ENCODE results near the gene RNF150.

DNA sequence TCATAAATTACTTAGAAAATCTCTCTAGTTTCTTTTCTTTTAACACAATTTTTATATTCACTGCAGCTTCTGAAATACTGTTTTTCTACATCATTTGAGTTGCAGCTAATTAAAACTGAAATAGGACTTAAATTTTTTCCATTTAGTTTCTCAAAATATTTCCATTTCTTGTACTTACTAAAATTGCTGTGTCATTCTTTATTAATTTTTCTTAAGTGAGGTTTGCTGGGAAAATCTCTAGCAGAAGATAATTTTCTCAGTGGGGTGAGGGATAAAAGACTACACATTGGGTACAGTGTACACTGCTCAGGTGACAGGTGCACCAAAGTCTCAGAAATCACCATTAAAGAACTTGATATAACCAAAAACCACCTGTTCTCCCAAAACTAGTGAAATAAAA lies 57.7 kb downstream of the RNF150 start:
- no peak for TF ChIP-seq POLR2AphosphoS5 (IDR thresholded peaks at IDR 0.05)
- TF ChIP-seq, protein P1, sequence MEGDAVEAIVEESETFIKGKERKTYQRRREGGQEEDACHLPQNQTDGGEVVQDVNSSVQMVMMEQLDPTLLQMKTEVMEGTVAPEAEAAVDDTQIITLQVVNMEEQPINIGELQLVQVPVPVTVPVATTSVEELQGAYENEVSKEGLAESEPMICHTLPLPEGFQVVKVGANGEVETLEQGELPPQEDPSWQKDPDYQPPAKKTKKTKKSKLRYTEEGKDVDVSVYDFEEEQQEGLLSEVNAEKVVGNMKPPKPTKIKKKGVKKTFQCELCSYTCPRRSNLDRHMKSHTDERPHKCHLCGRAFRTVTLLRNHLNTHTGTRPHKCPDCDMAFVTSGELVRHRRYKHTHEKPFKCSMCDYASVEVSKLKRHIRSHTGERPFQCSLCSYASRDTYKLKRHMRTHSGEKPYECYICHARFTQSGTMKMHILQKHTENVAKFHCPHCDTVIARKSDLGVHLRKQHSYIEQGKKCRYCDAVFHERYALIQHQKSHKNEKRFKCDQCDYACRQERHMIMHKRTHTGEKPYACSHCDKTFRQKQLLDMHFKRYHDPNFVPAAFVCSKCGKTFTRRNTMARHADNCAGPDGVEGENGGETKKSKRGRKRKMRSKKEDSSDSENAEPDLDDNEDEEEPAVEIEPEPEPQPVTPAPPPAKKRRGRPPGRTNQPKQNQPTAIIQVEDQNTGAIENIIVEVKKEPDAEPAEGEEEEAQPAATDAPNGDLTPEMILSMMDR (IDR thresholded peaks at IDR 0.05), result no peak
